A172 (cell line): Measurements from ENCODE around the gene TMEM233. TPM values are rescaled to one million over a fixed set of nuclear protein-coding genes. Genes with fewer than 3 reads are reported as not detected.

Experiments
- DNase-seq: peaks from one replicate; pipeline ENCODE4 v3.0.0-alpha.2; 2015; ENCODE audit warnings: low spot score
- total RNA-seq: library from RNA; depleted of rRNA; stranded (reverse); fragments of >200 nt; shearing (Covaris generic); gene quantifications from 2 replicates; pipeline ENCODE4 v1.2.3, GENCODE V29; 2014; rRNA removed

TMEM233 gene
- total RNA-seq, 1 experiment from 2014 or later: not detected

DNA sequence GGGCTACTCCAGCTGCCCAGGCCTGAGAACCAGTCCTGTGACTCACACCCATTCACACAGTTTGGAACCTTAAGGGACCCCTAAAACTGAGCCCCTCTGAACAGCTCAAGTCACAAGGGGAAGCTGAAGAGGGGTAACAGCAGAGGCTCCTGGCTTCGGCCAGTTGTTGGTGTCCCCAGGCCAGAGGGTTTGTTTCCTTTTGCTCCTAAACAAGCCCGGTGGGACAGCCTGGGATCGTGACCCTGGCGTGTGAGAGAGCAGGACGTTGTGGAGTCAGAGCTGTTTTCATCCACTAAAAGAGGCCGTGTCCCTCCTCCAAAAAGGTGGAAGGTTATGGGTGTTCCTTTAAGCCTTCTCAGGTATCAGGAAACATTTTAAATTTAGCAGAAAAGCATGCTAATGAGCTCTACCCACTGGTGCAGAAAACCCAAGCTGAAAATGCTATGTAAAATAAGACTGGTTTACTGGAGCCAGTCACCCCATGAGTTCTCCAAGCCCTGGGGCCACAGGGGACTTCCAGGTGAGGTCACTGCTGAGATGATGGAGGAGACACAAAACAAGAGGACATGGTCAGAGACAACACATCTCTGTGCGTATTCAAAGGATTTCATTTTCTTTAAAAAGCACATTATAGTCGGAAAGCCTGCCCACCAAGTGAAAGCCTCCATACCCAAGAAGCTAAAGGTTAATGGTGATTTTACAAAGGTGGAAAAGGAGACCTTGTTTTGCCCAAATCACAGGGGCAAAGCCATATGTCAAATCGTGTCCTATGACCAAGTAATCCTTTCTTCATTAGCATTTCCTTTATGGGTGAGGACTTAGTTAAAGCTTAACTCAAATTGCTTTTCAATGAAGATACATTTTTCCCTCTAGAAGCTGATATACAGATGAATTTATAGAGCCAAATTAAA lies 88.4 kb downstream of the TMEM233 start:
- DNase-seq: no peak

DNA sequence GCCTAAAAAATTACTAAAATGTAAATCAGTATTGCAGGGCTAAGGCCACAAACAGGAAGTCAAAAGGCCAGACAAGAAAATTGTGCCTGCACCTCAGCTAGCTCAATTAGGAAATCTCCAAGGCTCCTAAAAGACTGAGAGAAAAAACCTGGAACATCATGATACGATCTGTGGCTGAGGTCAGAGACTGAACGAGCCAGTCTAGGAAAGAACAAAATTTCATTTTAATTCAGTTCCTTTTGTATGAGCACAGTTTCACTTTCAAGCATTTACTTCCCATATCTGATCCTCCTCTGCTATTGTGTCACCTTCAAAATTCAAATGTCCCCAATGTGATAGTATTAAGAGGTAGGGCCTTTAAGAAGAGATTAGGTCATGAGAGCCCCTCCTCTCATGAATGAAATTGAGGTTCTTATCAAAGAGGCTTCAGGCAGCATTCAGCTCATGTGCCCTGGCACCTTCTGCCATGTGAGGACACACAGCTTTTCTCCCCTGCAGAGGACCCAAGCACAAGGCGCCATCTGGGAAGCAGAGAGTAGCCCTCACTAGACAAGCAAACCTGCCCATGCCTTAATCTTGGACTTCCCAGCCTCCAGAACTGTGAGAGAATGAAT lies 89.2 kb downstream of the TMEM233 start:
- no peak for DNase-seq

DNA sequence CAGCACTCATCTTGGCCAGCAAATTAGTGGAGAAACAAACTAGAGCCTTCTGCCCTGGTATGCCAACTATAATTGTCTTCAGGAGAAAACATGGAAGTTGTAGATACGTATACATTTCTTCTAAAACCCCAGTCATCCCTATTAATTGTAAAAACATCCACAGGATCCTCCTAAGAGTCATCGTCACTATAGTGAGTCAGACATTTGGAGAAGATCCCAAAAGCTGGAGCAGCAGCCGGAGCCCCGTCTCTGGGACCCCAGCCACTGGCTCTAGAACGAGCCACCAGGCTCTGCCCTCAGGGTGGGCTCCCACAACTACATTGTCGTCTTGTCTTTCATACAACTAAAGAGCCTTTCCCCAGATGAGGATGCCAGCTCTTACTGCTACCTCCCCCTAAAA lies 89.8 kb downstream of the TMEM233 start:
- peak; percentile 22 for DNase-seq

DNA sequence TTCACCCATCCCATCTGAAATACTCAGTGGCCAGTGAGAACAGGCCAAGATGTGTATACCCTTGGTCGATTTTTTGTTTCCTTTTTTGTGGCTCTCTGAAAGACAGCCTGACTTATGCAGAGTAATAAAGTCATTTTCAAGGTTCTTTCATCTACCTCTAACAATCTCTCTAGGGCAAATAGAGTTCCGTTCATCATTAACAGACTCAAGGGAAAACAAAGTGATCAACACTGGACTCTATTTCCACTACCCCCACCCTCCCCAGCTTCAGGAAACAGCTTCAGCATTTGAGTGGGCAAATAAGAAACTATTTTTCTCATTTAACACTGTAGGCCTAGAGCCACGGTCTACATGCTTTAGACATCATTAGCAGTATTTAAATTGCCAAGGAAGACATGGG lies 90.2 kb downstream of the TMEM233 start:
- DNase-seq: no peak

DNA sequence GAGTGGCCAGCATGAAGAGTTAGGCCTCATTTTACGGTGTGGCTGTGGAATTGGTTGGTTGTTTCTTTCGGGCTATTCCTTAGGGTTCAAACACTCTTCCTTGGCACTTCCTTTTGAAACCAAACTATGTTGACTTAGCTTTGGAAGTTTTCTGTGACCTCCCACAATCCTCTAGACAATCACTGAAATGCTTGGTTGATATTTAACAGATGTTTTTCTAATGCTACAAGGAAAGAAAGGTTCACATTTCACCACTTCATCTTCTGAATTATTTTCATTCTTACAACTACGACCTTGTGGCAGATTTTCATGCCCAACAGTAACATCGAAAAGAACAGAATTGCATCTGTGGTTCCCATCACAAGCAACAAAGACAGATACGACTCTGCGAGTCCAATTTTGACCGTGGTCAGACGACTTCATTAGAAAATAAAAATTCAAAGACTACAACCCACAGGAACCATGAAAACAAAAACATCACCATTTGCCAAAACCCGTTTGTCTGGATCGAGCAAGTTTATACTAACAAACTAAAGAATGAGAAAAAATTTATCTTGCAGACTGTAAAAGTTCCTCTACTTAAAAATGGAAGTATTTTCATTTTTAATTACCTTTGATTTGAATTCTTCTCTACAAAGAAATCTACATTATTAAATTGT lies 91.3 kb downstream of the TMEM233 start:
- no peak for DNase-seq

DNA sequence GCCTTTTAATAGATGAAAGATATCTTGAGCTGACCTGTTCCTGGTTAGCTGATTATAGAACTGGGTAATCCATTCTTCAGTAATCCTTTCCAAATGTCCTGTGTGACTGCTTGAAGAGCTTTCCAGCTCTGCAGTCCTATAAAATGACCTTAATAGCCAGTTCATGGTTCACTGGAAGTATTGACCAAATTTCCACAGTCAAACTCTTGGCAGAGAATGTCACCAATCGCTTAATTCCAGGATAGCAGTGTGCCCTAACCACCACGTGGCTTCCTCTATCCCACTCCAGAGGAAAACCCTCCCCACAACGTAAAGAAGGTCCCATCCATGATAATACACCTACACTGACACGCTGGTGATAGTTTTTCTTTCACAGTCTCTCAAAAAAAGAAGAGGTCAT lies 91.8 kb downstream of the TMEM233 start:
- no peak for DNase-seq

DNA sequence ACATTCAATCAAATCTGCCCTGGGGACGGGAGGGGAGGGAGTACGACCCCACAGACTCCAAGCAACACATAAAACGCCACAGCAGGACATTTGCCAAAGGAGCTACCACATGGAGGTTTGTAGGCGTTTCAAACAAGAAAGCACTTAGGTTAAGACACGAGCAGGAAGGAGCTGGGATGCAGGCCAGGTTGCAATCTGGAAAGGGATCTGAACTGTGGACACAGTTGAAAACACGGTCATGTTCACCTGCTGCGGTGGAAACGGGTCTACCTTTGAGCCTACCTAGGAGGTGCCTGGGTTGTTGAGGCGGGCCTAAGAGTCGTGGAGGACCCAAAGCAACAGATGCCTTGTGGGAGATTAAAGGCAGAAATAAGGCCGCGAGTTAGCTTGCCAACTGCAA lies 92.8 kb downstream of the TMEM233 start:
- DNase-seq: no peak

DNA sequence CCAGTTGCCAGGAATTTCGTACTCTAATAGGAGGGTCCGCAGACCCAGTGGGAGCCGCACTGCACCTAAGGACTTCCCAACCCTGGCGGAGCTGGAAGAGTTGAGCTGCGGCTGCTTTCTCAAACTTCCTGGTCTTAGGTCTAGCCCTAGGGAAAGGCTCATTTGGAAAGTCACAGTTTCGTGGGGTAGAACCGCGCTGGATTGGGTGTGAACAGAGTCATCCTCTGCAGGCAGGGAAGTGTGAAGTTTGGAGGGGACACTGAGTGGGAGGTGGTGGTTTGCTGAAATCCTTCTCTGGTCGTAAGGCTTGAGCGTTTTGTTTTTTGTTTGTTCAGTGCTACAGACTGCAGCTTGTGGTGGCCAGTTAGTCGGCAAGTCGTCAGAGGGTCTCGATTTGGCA lies 93.2 kb downstream of the TMEM233 start:
- no peak for DNase-seq

DNA sequence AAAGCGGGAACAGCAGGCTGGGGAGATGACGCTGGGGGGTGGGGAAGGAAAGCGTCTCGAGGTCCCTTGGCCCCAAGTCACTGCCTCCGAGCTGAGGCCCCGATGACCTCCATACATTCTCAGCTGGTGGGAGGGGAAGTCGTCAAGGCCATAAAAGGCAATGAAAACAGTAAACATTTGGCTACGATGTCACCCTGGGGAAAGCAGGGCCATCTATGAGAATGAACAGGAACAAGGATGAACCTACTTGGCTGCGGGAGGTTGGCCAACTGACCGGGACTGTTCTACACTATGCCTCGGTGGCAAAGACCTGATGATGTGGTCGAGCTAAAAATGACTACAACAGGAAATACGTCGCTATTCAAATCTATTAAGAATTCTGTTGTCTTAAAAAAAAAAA lies 93.8 kb downstream of the TMEM233 start:
- DNase-seq: no peak

DNA sequence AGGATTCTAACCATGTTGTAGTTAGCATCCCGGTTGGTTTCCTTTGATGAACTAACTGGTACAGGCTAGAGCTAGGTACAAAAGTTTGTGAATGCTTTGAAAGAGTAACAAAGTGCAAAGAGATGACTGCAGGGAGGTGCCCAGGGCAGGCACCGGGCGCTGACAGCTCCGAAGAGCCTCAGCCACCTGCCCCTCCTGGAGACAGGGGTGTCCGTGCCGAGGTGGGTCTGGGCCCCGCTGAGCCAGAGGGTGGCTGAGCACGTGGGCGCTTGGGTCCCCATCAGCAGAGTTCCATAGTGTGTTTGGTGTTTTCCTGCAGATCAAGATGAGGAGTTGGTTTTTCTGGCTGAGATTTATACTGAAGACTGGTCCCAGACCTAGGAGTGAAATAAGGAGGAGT lies 94.3 kb downstream of the TMEM233 start:
- DNase-seq: no peak

DNA sequence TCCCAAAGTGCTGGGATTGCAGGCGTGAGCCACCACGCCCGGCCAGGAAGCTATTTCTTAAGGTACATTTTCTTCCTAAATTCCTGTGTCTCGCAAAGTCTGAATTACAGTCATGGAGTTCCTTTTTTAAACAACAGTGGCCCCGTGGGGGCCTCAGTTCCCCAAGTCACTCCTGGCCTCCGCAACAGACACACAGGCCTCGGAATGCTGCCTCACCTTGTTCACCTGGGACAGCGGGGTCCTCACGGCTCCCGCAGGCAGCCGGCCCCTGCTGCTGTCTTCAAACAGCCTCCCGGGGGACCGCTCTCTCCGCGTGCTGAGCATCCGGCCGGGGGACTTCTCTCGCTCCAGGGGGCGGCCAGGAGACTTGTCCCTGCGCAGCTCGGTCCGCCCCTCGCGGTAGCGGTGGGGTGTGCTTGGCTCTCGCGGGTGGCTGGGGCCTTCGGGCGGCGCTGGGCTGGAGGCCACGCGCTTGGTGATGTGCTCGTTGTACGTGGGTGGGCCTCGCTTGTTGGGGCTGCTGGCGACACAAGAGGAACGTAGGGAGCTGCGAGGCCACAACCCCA lies 96.4 kb downstream of the TMEM233 start:
- no peak for DNase-seq

DNA sequence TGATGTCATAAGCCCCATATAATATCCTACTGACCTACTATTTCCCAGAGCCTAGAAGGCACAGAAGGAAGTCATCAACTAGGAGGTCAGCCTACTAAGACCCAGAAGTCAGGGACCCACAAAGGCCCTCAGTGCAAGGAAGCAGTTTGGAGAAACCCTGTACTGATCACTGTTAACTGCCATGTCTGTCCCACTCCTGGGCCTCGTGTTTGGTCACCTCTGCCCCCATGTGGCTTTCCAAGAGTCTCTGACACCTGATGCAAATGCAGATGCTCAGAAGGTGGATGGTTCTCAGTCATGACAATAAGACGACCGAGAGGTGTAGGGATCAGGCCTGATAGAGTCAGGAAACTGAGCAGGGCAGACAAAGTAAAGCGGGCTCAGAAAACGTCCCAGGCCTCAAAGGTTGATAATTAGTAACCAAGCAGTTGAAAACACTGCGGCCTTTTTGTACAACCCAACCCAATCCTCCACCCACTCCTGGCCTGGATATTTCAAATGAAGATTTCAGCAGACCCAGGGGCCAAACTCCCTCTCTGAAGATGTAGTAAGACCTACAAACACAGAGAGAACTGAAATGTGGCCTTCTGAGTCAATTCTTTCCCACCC lies 97.7 kb downstream of the TMEM233 start:
- DNase-seq: no peak

DNA sequence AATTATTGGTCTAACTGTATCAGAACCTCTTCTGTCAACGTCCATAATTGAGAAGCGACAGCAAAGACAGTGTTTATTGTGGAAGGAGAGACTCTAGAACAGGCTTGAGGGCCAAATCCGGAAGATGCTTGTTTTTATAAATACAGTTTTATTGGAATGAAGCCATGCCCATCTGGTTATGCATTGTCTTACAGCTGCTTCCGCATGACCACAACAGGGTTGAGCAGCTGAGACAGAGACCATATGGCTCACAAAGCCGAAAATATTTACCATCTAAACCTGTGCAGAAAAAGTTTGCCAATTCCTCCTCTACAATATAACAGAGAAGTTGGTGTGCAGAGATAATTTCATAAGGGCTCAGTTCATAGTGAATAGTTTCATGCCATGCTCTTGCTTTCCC lies 98.8 kb downstream of the TMEM233 start:
- DNase-seq: no peak

Other genes with a start within 250 kb of the TMEM233 start
- gene PRKAB1, start 74.4 kb downstream of the TMEM233 start, total RNA-seq: 5.4 and 9.2 TPM in 2 replicates